HUES6 (cell line): ENCODE results near the gene KLF16.

Source experiments
- H3K27ac ChIP-seq: 2 replicates; pipeline ENCODE4 v1.7.0; 2013; ENCODE audit warnings: low read depth, mild to moderate bottlenecking, low read length, inconsistent platforms
- H3K27me3 ChIP-seq: 2 replicates; pipeline ENCODE4 v1.6.1; 2013; ENCODE audit warnings: low read length; ENCODE audit not compliant: control insufficient read depth, insufficient read depth
- H3K36me3 ChIP-seq: 2 replicates; pipeline ENCODE4 v1.6.1; 2013; ENCODE audit warnings: low read length; ENCODE audit not compliant: control insufficient read depth, insufficient read depth
- H3K4me1 ChIP-seq: 2 replicates; pipeline ENCODE4 v1.6.1; 2013; ENCODE audit warnings: low read length; ENCODE audit not compliant: control insufficient read depth, insufficient read depth
- H3K4me3 ChIP-seq: 2 replicates; pipeline ENCODE4 v1.5.1; 2013; ENCODE audit warnings: low read depth, low read length
- H3K9ac ChIP-seq: one replicate; pipeline ENCODE4 v1.6.1; 2013; ENCODE audit warnings: mild to moderate bottlenecking, low read length
- H3K9me3 ChIP-seq: 2 replicates; pipeline ENCODE4 v1.6.1; 2013; ENCODE audit warnings: low read depth, low read length; ENCODE audit not compliant: control insufficient read depth, insufficient read depth

KLF16 gene

GRCh38 chr19:1837625-1838105 lies 25.7 kb downstream of the KLF16 start:
- H3K27ac ChIP-seq, result no peak overlapping the region
- no peaks in the 10 kb centered on the region for H3K9me3 ChIP-seq
- no peak overlapping the region for H3K4me3 ChIP-seq
- peaks cover 7% of the 10 kb centered on the region for H3K36me3 ChIP-seq
- peaks cover 8% of the 10 kb centered on the region for H3K4me1 ChIP-seq
- no peak overlapping the region for H3K9ac ChIP-seq
- H3K27me3 ChIP-seq, result no peaks in the 10 kb centered on the region

- Histone ChIP-seq H3K4me3 (no peak overlapping the region), H3K36me3 (peaks cover 7% of the 10 kb centered on the region), H3K27ac (no peak overlapping the region), H3K4me1 (peaks cover 8% of the 10 kb centered on the region), H3K9me3 (no peaks in the 10 kb centered on the region), H3K27me3 (no peaks in the 10 kb centered on the region), H3K9ac (peak overlapping the region; percentile 2)
These were observed 26.2 kb downstream of the KLF16 start for GRCh38 chr19:1837222-1837565.

- Histone ChIP-seq H3K4me3 (no peak overlapping the region), H3K9ac (no peak overlapping the region), H3K27ac (no peak overlapping the region; the same call in 1 of the 2 replicates), H3K4me1 (peaks cover 8% of the 10 kb centered on the region), H3K27me3 (no peaks in the 10 kb centered on the region), H3K9me3 (no peaks in the 10 kb centered on the region), H3K36me3 (peaks cover 7% of the 10 kb centered on the region)
These were observed 26.7 kb downstream of the KLF16 start for GRCh38 chr19:1836458-1837221.

GRCh38 chr19:1833540-1833939 lies 29.8 kb downstream of the KLF16 start:
- Histone ChIP-seq H3K4me1 (peaks cover 8% of the 10 kb centered on the region), H3K27ac (no peak overlapping the region), H3K36me3 (peaks cover 10% of the 10 kb centered on the region), H3K27me3 (no peaks in the 10 kb centered on the region), H3K4me3 (no peak overlapping the region), H3K9ac (peak overlapping the region; percentile 12), H3K9me3 (no peaks in the 10 kb centered on the region)

- Histone ChIP-seq H3K4me3 (no peak overlapping the region), H3K36me3 (peaks cover 12% of the 10 kb centered on the region), H3K9me3 (no peaks in the 10 kb centered on the region), H3K27ac (no peak overlapping the region), H3K4me1 (peaks cover 3% of the 10 kb centered on the region; the same call in 1 of the 2 replicates), H3K9ac (no peak overlapping the region), H3K27me3 (no peaks in the 10 kb centered on the region)
These were observed 31.2 kb downstream of the KLF16 start for GRCh38 chr19:1832046-1832663.

GRCh38 chr19:1830978-1831377 lies 32.4 kb downstream of the KLF16 start:
- no peak overlapping the region for H3K4me3 ChIP-seq
- H3K4me1 ChIP-seq, result peaks cover 11% of the 10 kb centered on the region
- peaks cover 13% of the 10 kb centered on the region for H3K36me3 ChIP-seq

GRCh38 chr19:1830568-1830967 lies 32.8 kb downstream of the KLF16 start:
- H3K4me3 ChIP-seq, result no peak overlapping the region
- H3K36me3 ChIP-seq, result peaks cover 17% of the 10 kb centered on the region
- H3K9ac ChIP-seq, result no peak overlapping the region
- no peaks in the 10 kb centered on the region for H3K27me3 ChIP-seq
- H3K27ac ChIP-seq, result no peak overlapping the region
- no peaks in the 10 kb centered on the region for H3K9me3 ChIP-seq
- peaks cover 14% of the 10 kb centered on the region for H3K4me1 ChIP-seq

More at GRCh38 chr19:1830978-1831377, 32.4 kb downstream of the KLF16 start:
- H3K9me3 ChIP-seq, result no peaks in the 10 kb centered on the region
- H3K27ac ChIP-seq, result no peak overlapping the region
- no peaks in the 10 kb centered on the region for H3K27me3 ChIP-seq
- no peak overlapping the region for H3K9ac ChIP-seq

- H3K4me1 ChIP-seq, result peaks cover 14% of the 10 kb centered on the region
- no peak overlapping the region for H3K27ac ChIP-seq
- no peaks in the 10 kb centered on the region for H3K9me3 ChIP-seq
- H3K27me3 ChIP-seq, result no peaks in the 10 kb centered on the region
- H3K9ac ChIP-seq, result no peak overlapping the region
- H3K36me3 ChIP-seq, result peaks cover 18% of the 10 kb centered on the region
- H3K4me3 ChIP-seq, result no peak overlapping the region
These were observed 33.4 kb downstream of the KLF16 start for GRCh38 chr19:1829958-1830357.

- Histone ChIP-seq H3K4me3 (no peak overlapping the region), H3K9ac (no peak overlapping the region), H3K27me3 (no peaks in the 10 kb centered on the region), H3K9me3 (no peaks in the 10 kb centered on the region), H3K27ac (no peak overlapping the region), H3K36me3 (peaks cover 29% of the 10 kb centered on the region), H3K4me1 (peaks cover 18% of the 10 kb centered on the region)
These were observed 34.8 kb downstream of the KLF16 start for GRCh38 chr19:1828279-1829238.

- Histone ChIP-seq H3K4me1 (peaks cover 18% of the 10 kb centered on the region), H3K9me3 (no peaks in the 10 kb centered on the region), H3K36me3 (peaks cover 37% of the 10 kb centered on the region), H3K27me3 (no peaks in the 10 kb centered on the region), H3K4me3 (no peak overlapping the region), H3K9ac (peak overlapping the region; percentile 48), H3K27ac (peak overlapping the region; percentile 87)
These were observed 35.7 kb downstream of the KLF16 start for GRCh38 chr19:1827566-1828278.
